K562 (cell line): ENCODE results near the gene TBCC. TPM values are rescaled to one million over a fixed set of nuclear protein-coding genes. Genes with fewer than 3 reads are reported as not detected.

Experiments
- C11orf30 ChIP-seq: fragments of 450-650 bp; IDR thresholded peaks from 2 replicates; pipeline ENCODE4 v1.6.1; 2016; ENCODE audit warnings: low read depth, mild to moderate bottlenecking
- CBX2 ChIP-seq: fragments of 200-600 bp; sonication (generic); IDR thresholded peaks from one replicate; pipeline ENCODE4 v1.6.1; 2012; ENCODE audit warnings: mild to moderate bottlenecking, low read length, inconsistent platforms; ENCODE audit not compliant: insufficient read depth, poor library complexity, severe bottlenecking
- E2F5 ChIP-seq: sonication (generic); formaldehyde crosslinking; IDR thresholded peaks from 2 replicates; pipeline ENCODE4 v1.8.0; 2022; ENCODE audit warnings: mild to moderate bottlenecking, missing genetic modification reagents
- FOXM1 ChIP-seq, 2 experiments: fragments of 450-650 bp in 1 of 2; sonication (generic) in 1 of 2; formaldehyde crosslinking in 1 of 2; IDR thresholded peaks; 2 replicates each; pipeline versions ENCODE4 v1.6.1 to v1.9.0; 2017 to 2022; ENCODE audit warnings: low read depth in 2 of 2, mild to moderate bottlenecking in 2 of 2, missing genetic modification reagents in 1 of 2, moderate library complexity in 1 of 2
- MTA1 ChIP-seq: fragments of 450-650 bp; IDR thresholded peaks from 2 replicates; pipeline ENCODE4 v1.6.1; 2017; ENCODE audit warnings: borderline replicate concordance
- NCOA4 ChIP-seq: fragments of 450-650 bp; IDR thresholded peaks from 2 replicates; pipeline ENCODE4 v1.6.1; 2018; ENCODE audit warnings: mild to moderate bottlenecking; ENCODE audit not compliant: partially characterized antibody
- NFXL1 ChIP-seq: fragments of 450-650 bp; formaldehyde crosslinking; IDR thresholded peaks from 2 replicates; pipeline ENCODE4 v1.4.0; 2021; ENCODE audit warnings: mild to moderate bottlenecking
- OTX1 ChIP-seq: fragments of 450-650 bp; formaldehyde crosslinking; IDR thresholded peaks from 2 replicates; pipeline ENCODE4 v1.4.0; 2022; ENCODE audit warnings: mild to moderate bottlenecking
- RBM22 ChIP-seq: fragments of 200-400 bp; formaldehyde crosslinking; IDR thresholded peaks from 2 replicates; pipeline ENCODE4 v1.6.1; 2018; ENCODE audit warnings: low read length, low read depth; ENCODE audit not compliant: poor library complexity, severe bottlenecking
- SMAD2 ChIP-seq: fragments of 150-350 bp; IDR thresholded peaks from 2 replicates; pipeline ENCODE4 v1.6.1; 2014; ENCODE audit warnings: low read depth, mild to moderate bottlenecking, low read length
- SPI1 ChIP-seq: IDR thresholded peaks from 2 replicates; pipeline ENCODE4 v1.6.1; 2011; ENCODE audit warnings: low read depth, low read length, control low read depth, borderline replicate concordance
- TEAD1 ChIP-seq, 2 experiments: fragments of 450-650 bp in 1 of 2; sonication (generic) in 1 of 2; formaldehyde crosslinking; IDR thresholded peaks; 2 replicates each; pipeline versions ENCODE4 v1.4.0 to v1.8.0; 2020 to 2022; ENCODE audit warnings: mild to moderate bottlenecking in 2 of 2, missing genetic modification reagents in 1 of 2
- TRIM24 ChIP-seq, 2 experiments: fragments of 450-650 bp; IDR thresholded peaks; 2 replicates each; pipeline ENCODE4 v1.6.1; 2016
- ZBTB26 ChIP-seq: fragments of 450-650 bp; formaldehyde crosslinking; IDR thresholded peaks from 2 replicates; pipeline ENCODE4 v1.4.0; 2022; ENCODE audit warnings: missing genetic modification characterization
- ZNF184 ChIP-seq: sonication (generic); formaldehyde crosslinking; IDR thresholded peaks from 2 replicates; pipeline ENCODE4 v1.5.0; 2020; ENCODE audit warnings: missing genetic modification reagents
- ZNF395 ChIP-seq: fragments of 200-800 bp; sonication (Bioruptor generic); IDR thresholded peaks from 2 replicates; pipeline ENCODE4 v1.6.1; 2017; ENCODE audit warnings: missing genetic modification characterization, missing compliant biosample characterization
- ZNF589 ChIP-seq: fragments of 200-800 bp; sonication (Bioruptor generic); IDR thresholded peaks from 2 replicates; pipeline ENCODE4 v1.6.1; 2016; ENCODE audit warnings: low read depth, missing genetic modification characterization, missing compliant biosample characterization
- ZNF717 ChIP-seq: fragments of 250-450 bp; sonication (Bioruptor Pico); IDR thresholded peaks from 2 replicates; pipeline ENCODE4 v1.5.0; 2021
- polyA plus RNA-seq, 8 experiments: library from polyadenylated mRNA; depleted of rRNA in 4 of 8; stranded (reverse) in 5 of 8; unstranded in 3 of 8; fragments of >200 nt; fragmentation: Nextera tagmentation in 2 of 8; fragmentation: Illumina TruSeq in 1 of 8; extraction: Ambion mirVana in 2 of 8; extraction: Trizol in 1 of 8; gene quantifications; 2 replicates each; pipeline versions ENCODE4 v1.2.1 to v1.2.3, GENCODE V29; 2011 to 2014; ENCODE audit warnings: inconsistent platforms in 1 of 8, missing spikeins in 1 of 8
- total RNA-seq, 7 experiments: library from RNA; depleted of rRNA in 6 of 7; stranded (reverse); fragments of >200 nt in 6 of 7; fragmentation: Illumina TruSeq in 2 of 7; extraction: Trizol in 2 of 7; gene quantifications; 2 replicates each; pipeline versions ENCODE4 v1.2.1 to v1.2.3, GENCODE V29; 2011 to 2021; ENCODE audit warnings: low replicate concordance in 1 of 7
- TF ChIP-seq, protein P1 (sequence below): fragments of 250-450 bp; sonication (Bioruptor Pico); IDR thresholded peaks from 2 replicates; pipeline ENCODE4 v1.8.0; 2021; ENCODE audit warnings: moderate library complexity, mild to moderate bottlenecking, inconsistent platforms

The TBCC gene
- total and polyA plus RNA-seq, 9 of the 15 experiments (the other 6 are each of a cell fraction or from before 2014, with no cell fraction given) = 2.8 to 34.1 (median 23.3) TPM

DNA sequence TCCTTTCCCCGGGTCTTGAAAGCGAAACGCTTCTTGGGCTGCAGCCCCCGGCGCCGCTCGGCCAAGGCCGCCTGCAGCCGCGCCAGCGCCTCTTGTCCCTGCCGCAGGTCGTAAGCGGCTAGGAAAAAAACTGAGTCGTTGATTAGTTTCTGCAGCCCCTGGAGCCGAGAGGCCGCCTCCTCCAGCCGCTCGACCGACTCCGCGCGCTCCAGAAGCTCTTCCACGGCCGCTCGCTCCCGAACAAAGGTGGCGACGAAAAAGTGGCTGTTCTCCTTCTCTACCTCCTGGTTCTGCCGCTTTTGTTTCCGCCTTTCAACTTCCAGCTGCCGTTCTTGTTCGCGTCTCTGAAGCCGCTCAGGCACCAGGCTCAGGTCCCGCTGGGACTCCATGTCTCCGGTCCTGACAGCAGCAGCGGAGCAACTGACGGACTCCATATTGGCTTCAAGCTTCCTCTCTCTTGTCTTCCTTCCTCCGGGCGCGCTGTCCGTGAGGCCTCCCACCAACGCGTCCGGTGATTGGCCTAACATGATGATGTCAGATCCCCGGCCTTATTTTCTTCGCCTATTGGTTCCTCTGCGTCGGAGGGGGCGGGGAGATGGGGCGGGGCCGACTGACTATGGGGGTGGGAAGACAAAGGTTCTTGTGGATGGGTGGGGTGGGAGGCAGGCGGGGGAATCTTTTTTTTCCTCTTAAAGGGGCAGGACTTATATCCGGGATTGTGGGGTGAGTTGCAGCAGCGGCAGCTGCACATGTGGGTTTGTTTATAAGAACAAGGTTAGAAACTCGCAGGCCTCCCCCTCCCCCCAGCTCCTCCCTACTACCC lies at the start of gene TBCC (continued):
- TF ChIP-seq CBX2 (no peak), ZNF395 (no peak), FOXM1 (IDR thresholded peaks at IDR 0.05; ENCODE audit: low read depth) (no peak), FOXM1 (CRISPR knock-in tag; IDR thresholded peaks at IDR 0.05; ENCODE audit: low read depth) (no peak), MTA1 (no peak), TEAD1 (CRISPR knock-in tag; IDR thresholded peaks at IDR 0.05) (0 out of 4 replicates have a peak, but pooled peaks of 1 of the 2 experiments have one; percentile 28), NCOA4 (no peak), SMAD2 (no peak), RBM22 (no peak), NFXL1 (CRISPR knock-in tag) (no peak), OTX1 (peak; percentile 48; the same call in 1 of the 2 replicates), ZNF184 (CRISPR knock-in tag) (no peak), ZNF717 (CRISPR knock-in tag) (no peak), ZNF589 (CRISPR knock-in tag) (0 out of 2 replicates have a peak, but pooled peaks have one; percentile 22), ZBTB26 (0 out of 2 replicates have a peak, but pooled peaks have one; percentile 62), E2F5 (CRISPR knock-in tag) (peak; percentile 85; the same call in 1 of the 2 replicates), SPI1 (peak; percentile 88), C11orf30 (peak; percentile 92), TRIM24 (IDR thresholded peaks at IDR 0.05) (no peak)
- TF ChIP-seq, protein P1, sequence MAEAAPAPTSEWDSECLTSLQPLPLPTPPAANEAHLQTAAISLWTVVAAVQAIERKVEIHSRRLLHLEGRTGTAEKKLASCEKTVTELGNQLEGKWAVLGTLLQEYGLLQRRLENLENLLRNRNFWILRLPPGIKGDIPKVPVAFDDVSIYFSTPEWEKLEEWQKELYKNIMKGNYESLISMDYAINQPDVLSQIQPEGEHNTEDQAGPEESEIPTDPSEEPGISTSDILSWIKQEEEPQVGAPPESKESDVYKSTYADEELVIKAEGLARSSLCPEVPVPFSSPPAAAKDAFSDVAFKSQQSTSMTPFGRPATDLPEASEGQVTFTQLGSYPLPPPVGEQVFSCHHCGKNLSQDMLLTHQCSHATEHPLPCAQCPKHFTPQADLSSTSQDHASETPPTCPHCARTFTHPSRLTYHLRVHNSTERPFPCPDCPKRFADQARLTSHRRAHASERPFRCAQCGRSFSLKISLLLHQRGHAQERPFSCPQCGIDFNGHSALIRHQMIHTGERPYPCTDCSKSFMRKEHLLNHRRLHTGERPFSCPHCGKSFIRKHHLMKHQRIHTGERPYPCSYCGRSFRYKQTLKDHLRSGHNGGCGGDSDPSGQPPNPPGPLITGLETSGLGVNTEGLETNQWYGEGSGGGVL (CRISPR knock-in tag) = no peak
